ENCODE data around the gene CTCFL.

CTCFL gene

GRCh38 chr20:57460781-57461465, 64.0 kb downstream of the CTCFL start:
- DNase-seq = no peak

- no peak for DNase-seq
These were observed 65.0 kb downstream of the CTCFL start for GRCh38 chr20:57459897-57460296.

GRCh38 chr20:57459278-57459677, 65.7 kb downstream of the CTCFL start:
- no peak for DNase-seq

GRCh38 chr20:57458400-57459160, 66.4 kb downstream of the CTCFL start:
- peak; percentile 90 for DNase-seq

- no peak for DNase-seq
These were observed 67.5 kb downstream of the CTCFL start for GRCh38 chr20:57457243-57458095.

GRCh38 chr20:57456116-57456515, 68.8 kb downstream of the CTCFL start:
- DNase-seq = no peak

- DNase-seq = no peak
These were observed 69.6 kb downstream of the CTCFL start for GRCh38 chr20:57455386-57455785.

GRCh38 chr20:57451795-57452661, 72.9 kb downstream of the CTCFL start:
- peak; percentile 94 for DNase-seq

GRCh38 chr20:57451431-57451794, 73.5 kb downstream of the CTCFL start:
- no peak for DNase-seq

GRCh38 chr20:57450931-57451330, 74.0 kb downstream of the CTCFL start:
- DNase-seq = peak; percentile 45

GRCh38 chr20:57450419-57450818, 74.5 kb downstream of the CTCFL start:
- DNase-seq = peak; percentile 98

GRCh38 chr20:57449398-57450354, 75.3 kb downstream of the CTCFL start:
- no peak for DNase-seq

- no peak for DNase-seq
These were observed 76.1 kb downstream of the CTCFL start for GRCh38 chr20:57448764-57449354.

Data from MV-4-11 (cell line).